Osteoblast (primary cell): ENCODE data around the gene CELF2. TPM values are rescaled to one million over a fixed set of nuclear protein-coding genes. Genes with fewer than 3 reads are reported as not detected.

ENCODE experiments used
- DNase-seq: peaks from one replicate; pipeline ENCODE4 v3.0.0; 2011; ENCODE audit warnings: low spot score, mixed read lengths; ENCODE audit not compliant: insufficient read length; ENCODE audit errors: missing footprints
- H2AFZ ChIP-seq: 2 replicates; pipeline ENCODE4 v1.6.0; 2011; ENCODE audit warnings: mild to moderate bottlenecking, low read length
- H3K27ac ChIP-seq: 2 replicates; pipeline ENCODE4 v1.5.1; 2011; ENCODE audit warnings: mild to moderate bottlenecking, low read depth, low read length, moderate library complexity
- H3K27me3 ChIP-seq: 2 replicates; pipeline ENCODE4 v1.6.0; 2012; ENCODE audit warnings: mild to moderate bottlenecking, control low read depth, inconsistent platforms, low read length, moderate library complexity; ENCODE audit not compliant: insufficient read depth
- H3K36me3 ChIP-seq: 2 replicates; pipeline ENCODE4 v1.5.1; 2011; ENCODE audit warnings: mild to moderate bottlenecking, low read length, control low read depth, moderate library complexity; ENCODE audit not compliant: insufficient read depth
- H3K4me1 ChIP-seq: 2 replicates; pipeline ENCODE4 v1.5.1; 2011; ENCODE audit warnings: mild to moderate bottlenecking, low read length, control low read depth, moderate library complexity; ENCODE audit not compliant: insufficient read depth
- H3K4me2 ChIP-seq: 2 replicates; pipeline ENCODE4 v1.6.0; 2011; ENCODE audit warnings: mild to moderate bottlenecking, low read length; ENCODE audit not compliant: insufficient read depth
- H3K4me3 ChIP-seq: fragments of 200-600 bp; sonication (generic); 3 replicates; pipeline ENCODE4 v1.5.1; 2012; ENCODE audit warnings: mild to moderate bottlenecking, low read length, inconsistent platforms; ENCODE audit not compliant: insufficient read depth
- H3K79me2 ChIP-seq: 2 replicates; pipeline ENCODE4 v1.6.0; 2012; ENCODE audit warnings: mild to moderate bottlenecking, low read length, control low read depth, inconsistent platforms; ENCODE audit not compliant: insufficient read depth
- H3K9me3 ChIP-seq: 2 replicates; pipeline ENCODE4 v1.5.1; 2011; ENCODE audit warnings: low read depth, low read length, control low read depth
- H4K20me1 ChIP-seq: 2 replicates; pipeline ENCODE4 v1.6.0; 2012; ENCODE audit warnings: mild to moderate bottlenecking, low read length, control low read depth; ENCODE audit not compliant: insufficient read depth
- CTCF ChIP-seq: IDR thresholded peaks from 2 replicates; pipeline ENCODE4 v1.5.1; 2011; ENCODE audit warnings: mild to moderate bottlenecking, low read depth, low read length, moderate library complexity; ENCODE audit errors: extremely low read depth
- total RNA-seq: library from RNA; depleted of rRNA; stranded (reverse); fragments of >200 nt; gene quantifications from 2 replicates; pipeline ENCODE4 v1.2.3, GENCODE V29; 2012

Gene CELF2
- total RNA-seq, 1 donor, result 7.6 TPM

GRCh38 chr10:11302181-11302580 is 284.5 kb downstream of the CELF2 start:
- H3K79me2 ChIP-seq, result no peaks in the 10 kb centered on the region

GRCh38 chr10:11303361-11304170 is 285.9 kb downstream of the CELF2 start:
- TF ChIP-seq CTCF, result no peak
- no peak for DNase-seq
- Histone ChIP-seq H3K27me3 (no peaks in the 10 kb centered on the region), H4K20me1 (no peaks in the 10 kb centered on the region), H3K4me2 (no peak overlapping the region), H3K36me3 (no peaks in the 10 kb centered on the region), H3K4me3 (no peak overlapping the region), H3K27ac (no peak overlapping the region), H3K9me3 (peaks cover 3% of the 10 kb centered on the region), H3K4me1 (no peaks in the 10 kb centered on the region), H2AFZ (no peak overlapping the region), H3K79me2 (no peaks in the 10 kb centered on the region)

More at GRCh38 chr10:11302181-11302580, 284.5 kb downstream of the CELF2 start:
- H3K27me3 ChIP-seq, result no peaks in the 10 kb centered on the region
- no peak overlapping the region for H2AFZ ChIP-seq
- no peak overlapping the region for H3K4me3 ChIP-seq
- no peaks in the 10 kb centered on the region for H4K20me1 ChIP-seq
- no peaks in the 10 kb centered on the region for H3K36me3 ChIP-seq
- H3K27ac ChIP-seq, result no peak overlapping the region
- H3K4me1 ChIP-seq, result no peaks in the 10 kb centered on the region
- TF ChIP-seq CTCF, result no peak
- no peak overlapping the region for H3K4me2 ChIP-seq
- no peak for DNase-seq
- no peaks in the 10 kb centered on the region for H3K9me3 ChIP-seq

GRCh38 chr10:11304906-11305585 is 287.4 kb downstream of the CELF2 start:
- no peak overlapping the region for H3K4me2 ChIP-seq
- H3K27ac ChIP-seq, result no peak overlapping the region
- H3K79me2 ChIP-seq, result no peaks in the 10 kb centered on the region
- TF ChIP-seq CTCF, result no peak
- H3K4me3 ChIP-seq, result no peak overlapping the region
- no peaks in the 10 kb centered on the region for H3K27me3 ChIP-seq
- DNase-seq, result no peak
- no peak overlapping the region for H2AFZ ChIP-seq
- no peaks in the 10 kb centered on the region for H4K20me1 ChIP-seq
- H3K9me3 ChIP-seq, result peaks cover 6% of the 10 kb centered on the region
- H3K4me1 ChIP-seq, result no peaks in the 10 kb centered on the region
- no peaks in the 10 kb centered on the region for H3K36me3 ChIP-seq

GRCh38 chr10:11305825-11306593 is 288.3 kb downstream of the CELF2 start:
- H3K4me1 ChIP-seq, result no peaks in the 10 kb centered on the region

More at GRCh38 chr10:11305825-11306593, 288.3 kb downstream of the CELF2 start:
- no peak overlapping the region for H2AFZ ChIP-seq
- H3K36me3 ChIP-seq, result no peaks in the 10 kb centered on the region
- peaks cover 6% of the 10 kb centered on the region for H3K9me3 ChIP-seq
- no peaks in the 10 kb centered on the region for H4K20me1 ChIP-seq
- H3K27me3 ChIP-seq, result no peaks in the 10 kb centered on the region
- H3K27ac ChIP-seq, result no peak overlapping the region
- no peak overlapping the region for H3K4me3 ChIP-seq
- no peaks in the 10 kb centered on the region for H3K79me2 ChIP-seq
- DNase-seq, result no peak
- H3K4me2 ChIP-seq, result no peak overlapping the region
- TF ChIP-seq CTCF, result no peak
